Activated CD4-positive, alpha-beta T cell treated with anti-CD3 and anti-CD28 coated beads for 48 hours (primary cell): Measurements from ENCODE around the gene BTG3.

Experiments used
- DNase-seq: peaks from one replicate; pipeline ENCODE4 v3.0.0-alpha.2; 2020

BTG3 gene

DNA sequence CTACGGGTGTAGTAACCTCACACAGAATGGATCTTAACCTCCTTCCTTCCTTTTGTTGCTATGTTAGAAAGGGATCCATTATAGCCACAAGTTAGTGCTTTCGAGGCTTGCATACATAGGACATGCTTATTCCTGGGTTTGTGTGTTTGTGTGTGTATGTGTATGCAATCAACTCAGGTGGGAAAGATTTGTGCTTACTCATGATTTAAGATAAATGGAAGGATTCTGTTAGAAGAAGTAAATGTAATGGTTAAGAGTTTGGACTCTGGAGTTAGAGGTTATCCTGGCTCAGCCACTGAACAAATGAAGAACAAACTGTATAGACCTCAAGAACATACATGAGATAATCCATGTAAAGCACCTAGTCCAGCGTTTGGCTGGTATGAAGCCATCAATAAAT is 28.8 kb downstream of the BTG3 start:
- DNase-seq, result no peak

DNA sequence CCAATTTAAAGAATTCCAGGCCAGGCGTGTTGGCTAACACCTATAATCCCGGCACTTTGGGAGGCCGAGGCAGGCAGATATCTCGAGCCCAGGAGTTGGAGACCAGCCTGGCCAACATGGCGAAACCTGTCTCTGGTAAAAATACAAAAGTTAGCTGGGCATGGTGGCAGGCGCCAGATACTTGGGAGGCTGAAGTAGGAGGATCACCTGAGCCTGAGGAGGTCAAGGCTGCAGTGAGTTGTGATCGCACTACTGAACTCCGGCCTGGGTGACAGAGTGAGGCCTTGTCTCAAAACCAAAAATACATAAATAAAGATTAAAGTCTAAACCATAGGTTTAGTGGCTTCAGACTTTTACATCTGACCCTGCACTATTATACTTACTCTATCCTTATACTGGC is 32.4 kb downstream of the BTG3 start:
- DNase-seq, result no peak

DNA sequence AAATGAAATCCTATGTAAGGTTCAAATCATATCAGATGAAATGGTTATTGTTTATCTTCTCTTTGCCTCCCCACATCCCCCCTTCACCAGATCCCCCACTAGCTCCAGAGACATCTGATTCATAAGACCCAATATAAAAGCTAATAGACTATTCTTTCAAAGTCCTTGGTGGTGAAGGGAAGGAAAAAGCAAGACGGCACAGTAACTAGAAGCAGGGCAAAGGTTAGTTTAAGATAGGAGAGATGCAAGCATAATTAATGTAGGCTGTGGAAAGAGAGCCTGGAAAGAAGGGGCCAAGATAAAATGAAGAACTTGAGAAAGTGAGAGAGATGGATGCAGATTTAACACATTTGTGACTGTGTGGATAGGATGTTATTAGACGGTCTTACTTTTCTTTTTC is 33.8 kb downstream of the BTG3 start:
- no peak for DNase-seq

DNA sequence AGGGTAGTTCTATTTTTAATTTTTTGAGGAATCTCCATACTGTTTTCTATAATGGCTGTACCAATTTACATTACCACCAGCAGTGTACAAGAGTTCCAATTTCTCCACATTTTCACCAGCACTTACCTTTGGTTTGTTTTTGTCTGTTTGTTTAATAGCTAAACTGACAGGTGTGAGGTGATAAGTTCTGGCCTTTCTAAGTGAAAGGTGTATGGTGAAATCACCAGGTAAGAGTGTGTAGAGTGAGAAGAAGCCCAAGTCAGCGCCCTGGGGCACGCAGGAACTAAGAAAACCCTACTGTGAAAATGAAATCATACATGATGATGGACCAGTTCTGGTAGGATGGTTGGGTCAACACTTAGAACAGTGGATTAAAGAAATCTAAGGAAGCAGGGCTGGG is 34.5 kb downstream of the BTG3 start:
- no peak for DNase-seq

DNA sequence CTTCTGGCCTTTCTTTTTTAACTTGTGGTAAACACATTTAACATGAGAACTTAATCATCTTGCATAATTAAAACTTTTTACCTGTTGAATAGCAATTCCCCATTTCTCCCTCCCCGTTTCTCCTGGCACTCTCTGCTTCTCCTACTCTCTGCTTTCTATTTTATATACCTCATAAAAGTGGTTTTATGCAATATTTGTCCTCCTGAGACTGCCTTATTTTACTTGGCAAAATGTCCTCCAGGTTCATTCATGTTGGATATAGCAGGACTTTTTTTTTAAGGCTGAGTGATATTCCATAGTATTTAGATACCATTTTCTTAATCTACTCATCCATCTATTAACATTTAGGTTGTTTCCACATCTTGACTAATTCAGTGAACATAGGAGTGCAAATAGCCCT is 35.0 kb downstream of the BTG3 start:
- DNase-seq, result no peak

DNA sequence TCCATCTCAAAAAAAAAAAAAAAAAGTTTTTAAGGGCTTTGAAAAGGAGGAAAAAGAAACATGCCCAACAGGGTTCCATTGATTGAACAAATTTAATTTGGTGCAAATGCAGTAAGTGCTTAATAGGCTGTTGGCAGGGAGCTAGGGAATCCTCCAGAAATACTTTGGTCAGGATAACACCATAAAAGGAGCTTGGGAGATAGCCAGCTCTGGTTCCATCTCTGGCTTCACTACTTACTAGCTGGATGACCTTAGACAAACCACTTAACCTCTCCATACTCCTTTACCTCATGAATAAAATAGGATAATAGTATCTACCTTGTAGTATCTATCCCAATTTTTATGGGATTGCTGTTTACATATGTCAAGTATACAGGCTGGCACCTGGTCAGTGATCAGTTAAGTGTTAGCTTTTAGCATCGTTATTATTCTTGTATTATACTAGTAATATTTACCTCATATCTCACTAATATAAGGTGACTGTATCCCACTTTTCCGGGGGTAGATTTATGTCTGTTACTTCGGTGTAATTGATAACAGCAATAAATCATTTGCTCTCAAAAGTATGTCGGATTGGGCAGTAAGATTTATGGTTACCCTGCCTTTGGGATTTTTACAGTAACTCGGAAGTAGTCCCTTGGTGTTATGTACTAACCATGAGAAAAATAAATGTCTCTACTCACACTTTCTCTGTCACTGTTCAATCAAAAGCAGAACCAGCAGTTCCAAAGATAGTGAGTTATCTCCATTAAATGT is 36.4 kb downstream of the BTG3 start:
- no peak for DNase-seq

DNA sequence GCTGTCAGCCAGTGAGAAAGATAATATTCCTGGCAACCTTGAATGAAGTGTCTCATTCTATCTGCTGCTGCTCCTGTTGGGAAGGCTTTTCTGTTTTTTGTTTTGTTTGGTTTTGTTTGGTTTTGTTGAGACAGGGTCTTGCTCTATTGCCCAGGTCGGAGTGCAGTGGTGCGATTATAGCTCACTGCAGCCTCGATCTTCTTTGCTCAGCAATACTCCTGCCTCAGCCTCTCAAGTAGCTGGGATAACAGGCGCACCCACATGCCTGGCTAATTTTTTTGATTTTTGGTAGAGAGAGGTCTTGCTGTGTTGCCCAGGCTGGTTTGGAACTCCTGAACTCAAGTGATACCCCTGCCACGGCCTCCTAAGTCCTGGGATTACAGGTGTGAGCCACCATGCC is 37.6 kb downstream of the BTG3 start:
- DNase-seq, result no peak

DNA sequence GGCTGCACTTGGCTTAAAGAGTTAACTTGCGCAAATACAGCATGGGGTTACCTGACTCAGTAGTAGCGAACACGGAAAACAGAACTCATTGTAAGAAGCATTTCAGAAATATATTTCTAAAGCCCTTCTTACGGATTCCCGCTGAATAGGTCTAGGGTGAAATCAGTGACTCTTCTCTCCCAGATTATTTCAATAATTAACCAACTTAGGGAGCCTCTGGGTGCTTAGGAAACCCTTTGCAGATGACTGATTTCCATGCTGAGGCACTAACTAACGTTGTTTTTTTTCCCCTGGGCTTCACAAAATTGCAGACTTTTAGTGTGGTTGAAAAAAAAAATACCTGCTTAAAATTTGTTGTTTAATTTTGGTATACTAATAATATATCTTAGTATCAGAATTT is 40.3 kb downstream of the BTG3 start:
- DNase-seq, result no peak

DNA sequence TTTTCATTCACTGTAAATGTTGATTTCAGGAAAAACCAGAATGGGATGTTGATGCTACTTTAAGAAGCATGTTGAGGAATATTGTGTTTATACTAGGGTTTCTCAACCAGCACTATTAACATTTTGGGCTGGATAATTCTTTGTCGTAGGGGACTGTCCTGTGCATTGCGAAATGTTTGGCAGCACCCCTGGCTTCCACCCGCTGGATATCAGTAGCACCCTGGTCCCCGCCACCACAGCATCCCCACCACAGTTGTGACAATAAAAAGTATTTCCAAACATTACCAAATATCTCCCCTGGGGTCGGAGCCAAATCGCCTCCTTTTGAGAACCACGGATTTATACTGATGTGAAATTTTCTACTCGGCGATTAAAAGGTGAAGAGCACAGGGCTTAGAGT is 41.9 kb downstream of the BTG3 start:
- no peak for DNase-seq

DNA sequence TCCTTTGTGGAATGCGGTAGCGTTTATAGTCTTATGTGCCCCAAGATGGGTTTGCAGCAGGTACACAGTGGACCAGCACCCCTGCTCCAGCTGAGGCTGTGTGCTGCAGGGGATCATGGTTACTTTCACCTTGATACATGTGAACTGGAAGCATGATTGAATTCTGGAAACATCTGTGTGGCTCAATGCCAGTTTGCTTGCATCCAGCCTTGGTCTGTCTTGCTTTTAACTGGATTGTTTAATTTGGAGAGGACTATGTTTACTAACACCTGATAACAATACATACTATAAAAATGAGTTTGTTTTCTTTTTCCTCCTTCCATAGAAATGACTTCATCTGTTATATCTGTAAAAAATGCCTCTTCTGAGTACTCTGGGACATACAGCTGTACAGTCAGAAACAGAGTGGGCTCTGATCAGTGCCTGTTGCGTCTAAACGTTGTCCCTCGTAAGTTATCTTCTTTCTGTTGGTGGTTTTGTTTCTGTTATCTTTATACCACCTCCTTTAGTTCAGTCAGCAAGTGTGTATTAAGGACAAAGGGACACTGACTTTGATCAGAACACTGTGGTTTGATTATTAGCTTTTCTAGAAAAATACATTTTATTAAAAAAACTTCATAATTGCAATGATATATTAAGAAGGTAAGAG is 52.2 kb downstream of the BTG3 start:
- no peak for DNase-seq

DNA sequence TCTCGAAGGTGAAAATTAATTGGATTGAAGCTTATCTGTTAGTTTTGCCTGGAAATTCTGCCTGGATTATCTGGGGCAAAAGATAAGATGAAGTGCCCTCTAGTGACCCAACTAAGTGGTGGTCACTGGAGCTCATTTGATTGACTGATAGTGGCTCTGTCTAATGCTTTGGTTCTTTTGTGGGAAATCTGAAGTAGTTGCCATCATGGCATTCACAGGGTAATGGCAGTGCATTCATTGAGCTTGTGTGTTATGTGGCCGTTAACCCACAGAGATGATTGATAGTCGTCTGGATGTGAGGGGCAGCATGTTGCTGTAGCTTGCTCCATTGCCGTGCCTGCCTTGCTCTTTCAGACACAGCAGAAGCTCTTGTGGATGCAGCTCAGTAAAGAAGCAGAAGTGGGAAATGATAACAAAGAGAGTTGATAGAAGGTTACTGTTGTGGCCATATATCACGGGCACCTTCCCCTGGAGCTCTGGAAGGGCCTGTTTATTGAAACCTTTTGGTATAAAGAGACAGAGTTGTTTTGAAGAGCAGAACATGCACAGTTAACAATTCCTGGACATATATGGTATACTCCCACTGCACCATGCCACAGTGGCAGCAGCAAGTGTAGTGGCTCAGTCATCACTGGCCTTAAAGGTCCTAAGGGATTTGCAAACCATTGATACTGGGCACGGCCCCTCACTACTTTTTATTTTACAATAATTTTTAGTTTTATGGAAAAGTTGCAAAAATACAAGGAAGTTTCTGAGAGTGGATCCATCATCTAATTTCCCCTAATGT is 57.8 kb downstream of the BTG3 start:
- DNase-seq, result no peak

DNA sequence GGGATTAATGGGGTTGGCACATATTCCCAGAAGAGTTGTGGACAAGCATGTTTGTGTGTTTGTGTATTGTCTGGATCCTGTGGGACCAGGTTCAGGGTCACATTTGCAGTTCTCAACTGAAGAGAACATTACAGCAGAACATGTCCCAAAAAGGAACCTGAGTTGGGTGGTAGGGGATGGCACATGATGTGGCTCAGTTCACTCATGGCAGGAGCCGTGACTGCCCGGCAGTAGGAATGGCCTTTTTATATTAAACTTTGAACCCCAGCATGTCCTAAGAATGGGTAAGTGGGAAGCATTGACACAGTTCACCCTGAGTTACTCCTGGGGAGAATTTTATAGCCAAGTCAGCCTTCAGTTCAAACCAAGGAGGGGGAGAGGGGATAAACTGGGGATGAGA is 58.6 kb downstream of the BTG3 start:
- DNase-seq, result no peak

DNA sequence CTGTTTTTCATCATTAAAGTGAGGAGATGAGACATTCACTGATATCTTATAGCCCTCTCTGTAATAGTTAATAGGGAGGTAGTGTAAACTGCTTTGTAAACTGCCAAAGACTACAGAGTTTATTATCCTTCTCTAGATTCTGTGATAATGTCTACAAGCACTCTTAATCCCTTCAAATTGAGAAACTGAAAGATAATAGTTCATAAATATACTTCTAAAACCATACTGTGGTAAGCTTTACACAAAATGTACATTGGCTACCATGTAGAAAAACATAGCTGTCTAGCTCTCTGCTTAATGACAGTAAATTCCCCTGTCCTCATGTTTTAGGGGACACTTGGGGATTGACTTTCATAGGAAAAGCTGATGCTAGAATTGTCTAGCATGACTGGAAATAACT is 60.3 kb downstream of the BTG3 start:
- no peak for DNase-seq

DNA sequence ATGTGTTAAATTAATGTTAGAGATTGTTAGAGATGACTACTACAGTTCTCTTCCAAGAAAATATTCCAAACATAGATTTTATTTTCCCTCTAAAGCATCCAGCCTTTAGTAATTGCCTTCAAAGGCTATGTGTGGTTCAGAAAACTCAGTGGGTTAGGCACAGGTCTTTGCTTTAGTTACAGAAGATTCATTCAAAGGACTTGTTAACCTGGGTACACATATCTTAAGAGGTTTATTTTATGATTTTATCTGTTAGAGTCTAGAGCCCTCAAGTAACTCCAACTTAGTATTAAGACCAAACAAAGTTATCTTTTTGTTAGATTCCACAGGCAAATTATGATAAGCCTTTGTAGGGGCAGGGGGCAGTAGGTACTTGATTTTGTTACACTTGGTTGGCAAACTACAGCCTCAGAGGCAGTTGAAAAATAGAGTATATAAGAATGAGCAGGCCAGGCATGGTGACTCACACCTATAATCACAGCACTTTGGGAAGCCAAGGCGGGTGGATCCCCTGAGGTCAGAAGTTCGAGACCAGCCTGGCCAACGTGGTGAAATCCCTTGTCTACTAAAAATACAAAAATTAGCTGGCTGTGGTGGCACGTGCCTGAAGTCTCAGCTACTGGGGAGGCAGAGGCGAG is 61.9 kb downstream of the BTG3 start:
- DNase-seq, result peak; percentile 13

DNA sequence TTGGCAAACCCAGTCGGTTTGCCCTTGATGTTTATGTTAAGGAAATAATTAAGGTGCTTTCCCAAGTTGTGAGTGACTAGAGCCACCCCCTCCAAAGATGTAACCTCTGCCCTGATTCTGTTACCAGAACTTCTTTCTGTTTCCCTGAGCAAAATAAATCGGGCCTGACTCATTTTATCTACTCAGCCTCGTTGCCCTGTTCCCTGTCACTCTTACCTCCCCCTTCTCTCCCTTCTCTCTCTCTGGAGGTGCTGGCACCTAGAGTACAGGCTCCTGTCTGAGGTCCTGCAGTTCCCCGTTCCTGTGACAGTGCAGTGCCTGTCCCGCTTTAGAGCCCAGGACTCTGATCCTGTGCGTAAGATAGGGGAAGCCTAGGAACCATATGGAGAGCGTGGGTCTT is 64.4 kb downstream of the BTG3 start:
- DNase-seq, result no peak

DNA sequence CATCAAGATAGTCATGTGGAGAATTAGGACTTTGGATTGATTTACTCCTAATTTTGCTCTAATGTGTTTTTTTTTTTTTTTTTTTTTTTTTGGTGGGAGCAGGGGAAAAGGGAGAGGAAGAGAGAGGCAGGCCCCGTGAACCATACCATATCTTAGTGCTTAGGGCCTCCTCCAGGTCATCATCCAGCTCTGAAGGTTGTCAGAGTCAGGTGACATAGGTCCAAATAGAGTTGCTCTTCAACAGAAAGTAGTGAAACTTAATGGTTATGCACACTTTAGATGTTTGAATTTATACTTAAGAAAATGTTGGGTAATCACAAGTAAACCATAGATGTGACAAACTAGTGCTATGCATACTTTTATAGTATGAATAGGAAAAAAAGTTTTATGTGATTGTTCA is 67.7 kb downstream of the BTG3 start:
- DNase-seq, result no peak
